Large intestine (tissue), 3 donors: ENCODE results near the gene ATG10. TPM values are rescaled to one million over a fixed set of nuclear protein-coding genes. Genes with fewer than 3 reads are reported as not detected.

Experiments used
- DNase-seq, 2 donors: peaks; one replicate each; pipeline versions ENCODE4 v3.0.0 to v3.0.0-alpha.2; 2013
- H3K27ac ChIP-seq: one replicate; pipeline ENCODE4 v1.5.1; 2013; ENCODE audit warnings: low read length
- H3K27me3 ChIP-seq: 2 replicates; pipeline ENCODE4 v1.6.1; 2013; ENCODE audit warnings: low read length; ENCODE audit not compliant: control insufficient read depth, insufficient read depth
- H3K36me3 ChIP-seq: 2 replicates; pipeline ENCODE4 v1.6.1; 2013; ENCODE audit warnings: low read length; ENCODE audit not compliant: control insufficient read depth, insufficient read depth
- H3K4me1 ChIP-seq: one replicate; pipeline ENCODE4 v1.6.1; 2013; ENCODE audit warnings: low read length; ENCODE audit not compliant: control insufficient read depth, insufficient read depth
- H3K4me3 ChIP-seq: one replicate; pipeline ENCODE4 v1.5.1; 2013; ENCODE audit warnings: low read length
- H3K9me3 ChIP-seq: one replicate; pipeline ENCODE4 v1.6.1; 2013; ENCODE audit warnings: mild to moderate bottlenecking, low read depth, low read length, moderate library complexity; ENCODE audit not compliant: control insufficient read depth
- WGBS: methylation state at CpG from one replicate; pipeline ENCODE4 v1.1.5; 2013; ENCODE audit warnings: low lambda C conversion rate; ENCODE audit not compliant: insufficient coverage; 5-methylcytosine and 5-hydroxymethylcytosine counted together
- polyA plus RNA-seq: library from polyadenylated mRNA; unstranded; fragments of 120-200 nt; gene quantifications from one replicate; pipeline ENCODE4 v1.2.1, GENCODE V29; 2013

ATG10 gene
- polyA plus RNA-seq, 1 donor: 9.2 TPM

- Histone ChIP-seq H3K36me3 (peaks cover 29% of the 10 kb centered on the region), H3K4me3 (no peak overlapping the region), H3K27me3 (no peaks in the 10 kb centered on the region), H3K27ac (no peak overlapping the region), H3K4me1 (peaks cover 9% of the 10 kb centered on the region), H3K9me3 (peaks cover 4% of the 10 kb centered on the region)
- WGBS: 100% methylated on average over 2 of the region's 31 CpGs
- no peak for DNase-seq
These were observed 302.8 kb downstream of the ATG10 start for GRCh38 chr5:82274343-82275211.

- no peak for DNase-seq
- H3K36me3 ChIP-seq: peaks cover 29% of the 10 kb centered on the region
- H3K4me1 ChIP-seq: peaks cover 9% of the 10 kb centered on the region
- no peak overlapping the region for H3K27ac ChIP-seq
- H3K4me3 ChIP-seq: no peak overlapping the region
- no peaks in the 10 kb centered on the region for H3K27me3 ChIP-seq
- peaks cover 4% of the 10 kb centered on the region for H3K9me3 ChIP-seq
- WGBS: no CpG with 5 or more reads among the region's 1 CpG
These were observed 303.4 kb downstream of the ATG10 start for GRCh38 chr5:82275216-82275664.

- H3K36me3 ChIP-seq: peaks cover 29% of the 10 kb centered on the region
- peaks cover 9% of the 10 kb centered on the region for H3K4me1 ChIP-seq
- no peaks in the 10 kb centered on the region for H3K27me3 ChIP-seq
- WGBS: 57% methylated on average over 2 of the region's 11 CpGs
- peak overlapping the region; percentile 91 for H3K4me3 ChIP-seq
- peak in 1 of 2 donors; percentile 14 for DNase-seq
- H3K9me3 ChIP-seq: peaks cover 4% of the 10 kb centered on the region
- H3K27ac ChIP-seq: no peak overlapping the region
These were observed 305.2 kb downstream of the ATG10 start for GRCh38 chr5:82276800-82277612.

GRCh38 chr5:82277613-82277986, 305.8 kb downstream of the ATG10 start:
- H3K9me3 ChIP-seq: peaks cover 4% of the 10 kb centered on the region
- H3K27me3 ChIP-seq: no peaks in the 10 kb centered on the region
- H3K27ac ChIP-seq: peak overlapping the region; percentile 75
- DNase-seq: no peak
- peaks cover 29% of the 10 kb centered on the region for H3K36me3 ChIP-seq
- peaks cover 9% of the 10 kb centered on the region for H3K4me1 ChIP-seq
- WGBS: 0% methylated on average over 3 of the region's 15 CpGs
- peak overlapping the region; percentile 91 for H3K4me3 ChIP-seq

- WGBS: 0% methylated on average over 2 of the region's 60 CpGs
- Histone ChIP-seq H3K36me3 (peaks cover 29% of the 10 kb centered on the region), H3K4me3 (peak within 1 kb of the TSS; percentile 91)
These were observed 306.3 kb downstream of the ATG10 start, which contains the start of gene RPS23 for GRCh38 chr5:82277987-82278710. TSS of gene RPS23 (minus strand) at chr5:82278354. CDS start at chr5:82278323, 31 bp downstream.

GRCh38 chr5:82278711-82279370, 307.0 kb downstream of the ATG10 start:
- 50% methylated on average over 4 of the region's 19 CpGs for WGBS
- DNase-seq: no peak
- Histone ChIP-seq H3K9me3 (peaks cover 4% of the 10 kb centered on the region), H3K36me3 (peaks cover 29% of the 10 kb centered on the region), H3K4me1 (peaks cover 9% of the 10 kb centered on the region), H3K4me3 (peak overlapping the region; percentile 91), H3K27ac (peak overlapping the region; percentile 75), H3K27me3 (no peaks in the 10 kb centered on the region)

More at GRCh38 chr5:82277987-82278710, 306.3 kb downstream of the ATG10 start, which contains the start of gene RPS23:
- peaks cover 4% of the 10 kb centered on the region for H3K9me3 ChIP-seq
- peak; percentile 89 to 95 for DNase-seq
- H3K27me3 ChIP-seq: no peaks in the 10 kb centered on the region
- H3K27ac ChIP-seq: peak within 1 kb of the TSS; percentile 75
- H3K4me1 ChIP-seq: peaks cover 9% of the 10 kb centered on the region

GRCh38 chr5:82283893-82284292, 312.1 kb downstream of the ATG10 start:
- WGBS: 86% methylated on average over 1 of the region's 2 CpGs
- Histone ChIP-seq H3K9me3 (no peaks in the 10 kb centered on the region), H3K4me1 (peaks cover 3% of the 10 kb centered on the region), H3K27me3 (no peaks in the 10 kb centered on the region), H3K4me3 (no peak overlapping the region), H3K27ac (no peak overlapping the region), H3K36me3 (no peaks in the 10 kb centered on the region)
- DNase-seq: no peak

- Histone ChIP-seq H3K4me1 (no peaks in the 10 kb centered on the region), H3K36me3 (no peaks in the 10 kb centered on the region), H3K27me3 (no peaks in the 10 kb centered on the region), H3K9me3 (no peaks in the 10 kb centered on the region), H3K4me3 (no peak overlapping the region), H3K27ac (no peak overlapping the region)
- no CpG with 5 or more reads among the region's 6 CpGs for WGBS
- DNase-seq: peak in 1 of 2 donors; percentile 32
These were observed 313.4 kb downstream of the ATG10 start for GRCh38 chr5:82285206-82285605.

GRCh38 chr5:82287625-82288024, 315.8 kb downstream of the ATG10 start:
- no peak overlapping the region for H3K27ac ChIP-seq
- no peak overlapping the region for H3K4me3 ChIP-seq
- 60% methylated on average over 1 of the region's 3 CpGs for WGBS
- no peaks in the 10 kb centered on the region for H3K27me3 ChIP-seq
- H3K36me3 ChIP-seq: no peaks in the 10 kb centered on the region
- H3K9me3 ChIP-seq: no peaks in the 10 kb centered on the region
- no peaks in the 10 kb centered on the region for H3K4me1 ChIP-seq
- DNase-seq: no peak
